ENCODE data around the gene CEMIP2.

Gene CEMIP2

DNA sequence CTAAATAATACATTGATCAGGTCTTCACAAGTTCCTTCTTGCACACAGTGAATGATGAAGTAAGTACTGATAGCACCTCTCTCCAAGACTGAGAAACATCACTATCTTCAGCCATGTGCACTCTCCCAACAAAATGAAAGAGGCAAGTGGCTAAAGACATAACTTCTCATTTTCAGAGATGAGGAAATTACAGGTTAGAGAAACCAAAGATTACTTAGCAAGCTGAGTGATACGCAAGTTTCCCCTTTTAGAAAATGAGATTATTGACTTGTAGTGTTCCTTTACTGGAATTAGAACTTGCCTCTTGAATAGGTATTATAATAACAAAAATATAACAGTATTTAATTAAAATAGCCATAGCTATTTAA is 21.6 kb downstream of the CEMIP2 start:
- Histone ChIP-seq H2BK120ac (ENCODE audit: insufficient read depth, low read length, poor library complexity) (no peak overlapping the region), H3K9me3 (ENCODE audit: insufficient read depth, low read depth, low read length) (no peaks in the 10 kb centered on the region), H2BK5ac (ENCODE audit: low read depth, low read length, poor library complexity) (no peak overlapping the region), H3K79me2 (ENCODE audit: control insufficient read depth, insufficient read depth, low read length, poor library complexity) (peaks cover 10% of the 10 kb centered on the region), H3K79me1 (ENCODE audit: low read length) (peaks cover 12% of the 10 kb centered on the region), H3K27me3 (ENCODE audit: insufficient read depth, low read length) (no peaks in the 10 kb centered on the region), H4K12ac (ENCODE audit: low read depth, low read length) (no peak overlapping the region), H4K91ac (ENCODE audit: low read depth, low read length) (no peak overlapping the region), H3K4me2 (ENCODE audit: low read length) (no peak overlapping the region), H3K9ac (ENCODE audit: low read length) (no peak overlapping the region), H2AFZ (ENCODE audit: insufficient read depth, low read length, poor library complexity) (no peak overlapping the region), H3K27ac (ENCODE audit: low read depth, low read length) (no peak overlapping the region), H3K36me3 (ENCODE audit: control insufficient read depth in 1 of 2, insufficient read depth in 2 of 2, low read length in 2 of 2) (peaks cover 16 to 26% of the 10 kb centered on the region in 2 experiments), H3K14ac (ENCODE audit: low read length) (no peak overlapping the region), H2BK12ac (ENCODE audit: low read length) (no peak overlapping the region), H2AK5ac (ENCODE audit: low read length) (no peak overlapping the region), H3K4me1 (ENCODE audit: control insufficient read depth in 1 of 2, insufficient read depth in 2 of 2, low read length in 2 of 2) (peaks cover 12 to 15% of the 10 kb centered on the region in 2 experiments), H4K8ac (ENCODE audit: low read depth, low read length) (no peak overlapping the region), H3K18ac (ENCODE audit: low read length) (no peak overlapping the region), H3K4me3 (ENCODE audit: low read depth, low read length) (no peak overlapping the region), H3K23ac (ENCODE audit: low read length) (no peak overlapping the region), H3K4ac (ENCODE audit: low read depth, low read length) (no peak overlapping the region)
- WGBS (ENCODE audit: extremely low coverage, insufficient coverage, insufficient read length): no CpG with 5 or more reads among the region's 1 CpG
- DNase-seq: no peak

- Histone ChIP-seq H3K27me3 (ENCODE audit: insufficient read depth, low read length) (no peaks in the 10 kb centered on the region), H3K79me1 (ENCODE audit: low read length) (peaks cover 13% of the 10 kb centered on the region), H3K9ac (ENCODE audit: low read length) (no peak overlapping the region), H4K91ac (ENCODE audit: low read depth, low read length) (no peak overlapping the region), H3K36me3 (ENCODE audit: control insufficient read depth in 1 of 2, insufficient read depth in 2 of 2, low read length in 2 of 2) (peaks cover 18 to 26% of the 10 kb centered on the region in 2 experiments), H3K18ac (ENCODE audit: low read length) (no peak overlapping the region), H2AFZ (ENCODE audit: insufficient read depth, low read length, poor library complexity) (no peak overlapping the region), H3K4me2 (ENCODE audit: low read length) (no peak overlapping the region), H3K4me1 (ENCODE audit: control insufficient read depth in 1 of 2, insufficient read depth in 2 of 2, low read length in 2 of 2) (peaks cover 12 to 15% of the 10 kb centered on the region in 2 experiments), H3K4me3 (ENCODE audit: low read depth, low read length) (no peak overlapping the region), H3K4ac (ENCODE audit: low read depth, low read length) (no peak overlapping the region), H2BK12ac (ENCODE audit: low read length) (no peak overlapping the region), H4K8ac (ENCODE audit: low read depth, low read length) (no peak overlapping the region), H3K9me3 (ENCODE audit: insufficient read depth, low read depth, low read length) (no peaks in the 10 kb centered on the region), H2BK120ac (ENCODE audit: insufficient read depth, low read length, poor library complexity) (no peak overlapping the region), H3K23ac (ENCODE audit: low read length) (no peak overlapping the region), H3K27ac (ENCODE audit: low read depth, low read length) (peak overlapping the region; percentile 16), H4K12ac (ENCODE audit: low read depth, low read length) (no peak overlapping the region), H3K79me2 (ENCODE audit: control insufficient read depth, insufficient read depth, low read length, poor library complexity) (peaks cover 7% of the 10 kb centered on the region), H2AK5ac (ENCODE audit: low read length) (no peak overlapping the region), H2BK5ac (ENCODE audit: low read depth, low read length, poor library complexity) (no peak overlapping the region), H3K14ac (ENCODE audit: low read length) (no peak overlapping the region)
- no peak for DNase-seq
- WGBS (ENCODE audit: extremely low coverage, insufficient coverage, insufficient read length): no CpG with 5 or more reads among the region's 6 CpGs
Observed at GRCh38 chr9:71746023-71746757, 22.1 kb downstream of the CEMIP2 start.

- DNase-seq: peak; percentile 79 to 84
- H2AFZ ChIP-seq (ENCODE audit: insufficient read depth, low read length, poor library complexity): no peak overlapping the region
- peak overlapping the region; percentile 8 for H3K14ac ChIP-seq (ENCODE audit: low read length)
- no peak overlapping the region for H3K4me3 ChIP-seq (ENCODE audit: low read depth, low read length)
- H3K79me2 ChIP-seq (ENCODE audit: control insufficient read depth, insufficient read depth, low read length, poor library complexity): peaks cover 4% of the 10 kb centered on the region
- peaks cover 12 to 15% of the 10 kb centered on the region in 2 experiments for H3K4me1 ChIP-seq (ENCODE audit: control insufficient read depth in 1 of 2, insufficient read depth in 2 of 2, low read length in 2 of 2)
- peaks cover 14 to 24% of the 10 kb centered on the region in 2 experiments for H3K36me3 ChIP-seq (ENCODE audit: control insufficient read depth in 1 of 2, insufficient read depth in 2 of 2, low read length in 2 of 2)
- peak overlapping the region; percentile 6 for H2BK12ac ChIP-seq (ENCODE audit: low read length)
- peak overlapping the region; percentile 15 for H3K4me2 ChIP-seq (ENCODE audit: low read length)
- no peak overlapping the region for H2BK120ac ChIP-seq (ENCODE audit: insufficient read depth, low read length, poor library complexity)
- WGBS (ENCODE audit: extremely low coverage, insufficient coverage, insufficient read length): no CpG with 5 or more reads among the region's 16 CpGs
- peak overlapping the region; percentile 4 for H3K18ac ChIP-seq (ENCODE audit: low read length)
- H4K8ac ChIP-seq (ENCODE audit: low read depth, low read length): peak overlapping the region; percentile 20
- H3K27me3 ChIP-seq (ENCODE audit: insufficient read depth, low read length): no peaks in the 10 kb centered on the region
- peak overlapping the region; percentile 21 for H4K91ac ChIP-seq (ENCODE audit: low read depth, low read length)
- no peaks in the 10 kb centered on the region for H3K9me3 ChIP-seq (ENCODE audit: insufficient read depth, low read depth, low read length)
- peak overlapping the region; percentile 8 for H3K4ac ChIP-seq (ENCODE audit: low read depth, low read length)
- H3K23ac ChIP-seq (ENCODE audit: low read length): no peak overlapping the region
- no peak overlapping the region for H3K9ac ChIP-seq (ENCODE audit: low read length)
- no peak overlapping the region for H2BK5ac ChIP-seq (ENCODE audit: low read depth, low read length, poor library complexity)
- peak overlapping the region; percentile 53 for H2AK5ac ChIP-seq (ENCODE audit: low read length)
- H3K27ac ChIP-seq (ENCODE audit: low read depth, low read length): peak overlapping the region; percentile 80
- H3K79me1 ChIP-seq (ENCODE audit: low read length): peaks cover 14% of the 10 kb centered on the region
- no peak overlapping the region for H4K12ac ChIP-seq (ENCODE audit: low read depth, low read length)
Observed at GRCh38 chr9:71744754-71745521, 23.4 kb downstream of the CEMIP2 start.

DNA sequence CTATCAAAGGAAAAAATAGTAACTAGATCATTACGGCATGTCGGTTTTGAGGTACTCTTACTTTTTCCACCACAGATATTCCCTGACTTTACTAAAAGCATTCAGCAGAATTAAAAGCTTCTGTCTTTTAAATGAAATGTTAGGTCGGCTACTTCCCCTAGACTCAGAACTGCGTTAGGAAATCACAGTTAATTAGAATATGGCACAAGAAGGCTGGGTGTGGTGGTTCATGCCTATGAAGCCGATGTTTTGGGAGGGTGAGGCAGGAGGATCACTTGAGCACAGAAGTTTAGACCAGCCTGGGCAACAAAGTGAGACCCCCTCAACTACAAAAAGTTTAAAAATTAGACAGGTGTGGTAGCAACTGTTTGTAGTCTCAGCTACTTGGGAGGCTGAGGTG is 24.4 kb downstream of the CEMIP2 start:
- H3K79me1 ChIP-seq (ENCODE audit: low read length): peaks cover 16% of the 10 kb centered on the region
- H3K4me3 ChIP-seq (ENCODE audit: low read depth, low read length): no peak overlapping the region
- WGBS (ENCODE audit: extremely low coverage, insufficient coverage, insufficient read length): no CpG with 5 or more reads among the region's 5 CpGs

More for the DNA sequence above, 24.4 kb downstream of the CEMIP2 start:
- H3K18ac ChIP-seq (ENCODE audit: low read length): peak overlapping the region; percentile 92
- no peak overlapping the region for H4K12ac ChIP-seq (ENCODE audit: low read depth, low read length)
- peaks cover 6% of the 10 kb centered on the region for H3K79me2 ChIP-seq (ENCODE audit: control insufficient read depth, insufficient read depth, low read length, poor library complexity)
- no peak for DNase-seq
- no peak overlapping the region for H3K9ac ChIP-seq (ENCODE audit: low read length)
- H2AFZ ChIP-seq (ENCODE audit: insufficient read depth, low read length, poor library complexity): no peak overlapping the region
- H3K4me1 ChIP-seq (ENCODE audit: control insufficient read depth in 1 of 2, insufficient read depth in 2 of 2, low read length in 2 of 2): peaks cover 12 to 15% of the 10 kb centered on the region in 2 experiments
- no peak overlapping the region for H3K14ac ChIP-seq (ENCODE audit: low read length)
- H2BK120ac ChIP-seq (ENCODE audit: insufficient read depth, low read length, poor library complexity): peak overlapping the region; percentile 63
- H2AK5ac ChIP-seq (ENCODE audit: low read length): peak overlapping the region; percentile 66
- H3K23ac ChIP-seq (ENCODE audit: low read length): no peak overlapping the region
- H4K8ac ChIP-seq (ENCODE audit: low read depth, low read length): peak overlapping the region; percentile 3
- peak overlapping the region; percentile 80 for H3K27ac ChIP-seq (ENCODE audit: low read depth, low read length)
- H3K4me2 ChIP-seq (ENCODE audit: low read length): no peak overlapping the region
- peak overlapping the region; percentile 14 for H2BK5ac ChIP-seq (ENCODE audit: low read depth, low read length, poor library complexity)
- peak overlapping the region; percentile 89 for H4K91ac ChIP-seq (ENCODE audit: low read depth, low read length)
- H3K27me3 ChIP-seq (ENCODE audit: insufficient read depth, low read length): no peaks in the 10 kb centered on the region
- peak overlapping the region; percentile 68 for H3K4ac ChIP-seq (ENCODE audit: low read depth, low read length)
- H3K36me3 ChIP-seq (ENCODE audit: control insufficient read depth in 1 of 2, insufficient read depth in 2 of 2, low read length in 2 of 2): peaks cover 12 to 24% of the 10 kb centered on the region in 2 experiments
- H2BK12ac ChIP-seq (ENCODE audit: low read length): peak overlapping the region; percentile 94
- H3K9me3 ChIP-seq (ENCODE audit: insufficient read depth, low read depth, low read length): no peaks in the 10 kb centered on the region

All from trophoblast cell (in vitro differentiated cells and primary cell).